HL-60 (cell line): ENCODE measurements around the gene KRT14.
"Not testable (repeated sequence)": the region's sequence is repeated elsewhere in the genome, so short reads cannot be mapped to it uniquely, and the experiment has no call there.

Source experiments
- CTCF ChIP-seq: IDR thresholded peaks from one replicate; pipeline ENCODE4 v1.5.1; 2011; ENCODE audit warnings: low read length, control low read depth, inconsistent platforms; ENCODE audit not compliant: insufficient read depth
- POLR2AphosphoS5 ChIP-seq: IDR thresholded peaks from 2 replicates; pipeline ENCODE4 v1.6.1; 2012; ENCODE audit warnings: low read depth

GRCh38 chr17:41621435-41621817 is 34.7 kb upstream of the KRT14 start:
- not testable (repeated sequence) for TF ChIP-seq POLR2AphosphoS5, CTCF
